Activated T-helper 1 cell treated with anti-CD3 and anti-CD28 coated beads, Interleukin-12 subunit alpha, Interleukin-12 subunit beta, Interleukin-2, Interleukin-4 antibody, amounts not matched to agents 30 ng/mL and 10 ng/mL and 1 ng/mL, durations not matched to agents 14 hours and 24 hours and 36 hours (primary cell): ENCODE measurements around the gene CBX4. TPM values are rescaled to one million over a fixed set of nuclear protein-coding genes. Genes with fewer than 3 reads are reported as not detected.
A peak's percentile ranks its signal among the peaks of the same experiment; 100 is the strongest.
"Not testable (repeated sequence)": the region's sequence is repeated elsewhere in the genome, so short reads cannot be mapped to it uniquely, and the experiment has no call there.

ENCODE experiments used
- DNase-seq: peaks from one replicate; pipeline ENCODE4 v3.0.0; 2021; ENCODE audit warnings: low spot score
- H3K27ac Mint-ChIP-seq: one replicate; pipeline ENCODE4 v1.8.0; 2021; ENCODE audit warnings: mild to moderate bottlenecking, mixed read lengths
- H3K27me3 Mint-ChIP-seq: one replicate; pipeline ENCODE4 v1.8.0; 2022; ENCODE audit warnings: mild to moderate bottlenecking, moderate library complexity, mixed read lengths; ENCODE audit not compliant: insufficient read depth
- H3K36me3 Mint-ChIP-seq: one replicate; pipeline ENCODE4 v1.8.0; 2021; ENCODE audit warnings: low read depth, mixed read lengths
- H3K4me1 Mint-ChIP-seq: one replicate; pipeline ENCODE4 v1.8.0; 2021; ENCODE audit warnings: low read depth, mixed read lengths
- H3K4me3 Mint-ChIP-seq: one replicate; pipeline ENCODE4 v1.8.0; 2021; ENCODE audit warnings: mild to moderate bottlenecking, moderate library complexity, mixed read lengths
- H3K9me3 Mint-ChIP-seq: one replicate; pipeline ENCODE4 v1.8.0; 2021; ENCODE audit warnings: mixed read lengths
- intact Hi-C: fragments of 100-400 bp; cut with micrococcal nuclease; formaldehyde crosslinking; loops from one replicate; pipeline ENCODE4 v1.15.1; 2024
- total RNA-seq: library from RNA; stranded (reverse); gene quantifications from 2 replicates; pipeline ENCODE4 v1.2.3, GENCODE V29; 2022

CBX4 gene
- total RNA-seq, 1 donor from 2014 or later: 23.8 TPM

GRCh38 chr17:79854080-79855060 lies 15.1 kb upstream of the CBX4 start:
- no peak overlapping the region for H3K4me3 Mint-ChIP-seq

DNA sequence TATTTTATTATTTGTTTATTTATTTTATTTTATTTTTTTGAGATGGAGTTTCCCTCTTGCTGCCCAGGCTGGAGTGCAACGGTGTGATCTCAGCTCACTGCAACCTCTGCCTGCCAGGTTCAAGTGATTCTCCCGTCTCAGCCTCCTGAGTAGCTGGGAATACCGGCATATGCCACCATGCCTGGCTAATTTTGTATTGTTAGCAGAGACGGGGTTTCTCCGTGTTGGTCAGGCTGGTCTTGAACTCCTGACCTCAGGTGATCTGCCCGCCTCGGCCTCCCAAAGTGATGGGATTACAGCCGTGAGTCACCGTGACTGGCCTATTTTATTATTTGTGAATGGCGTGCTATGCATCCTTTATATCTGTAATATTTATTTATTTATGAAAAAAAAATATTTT lies 13.9 kb upstream of the CBX4 start:
- H3K36me3 Mint-ChIP-seq, H3K27me3 Mint-ChIP-seq, H3K9me3 Mint-ChIP-seq, H3K4me3 Mint-ChIP-seq, intact Hi-C loops, DNase-seq, H3K27ac Mint-ChIP-seq: not testable (repeated sequence)
- peaks cover 11% of the 10 kb centered on the region for H3K4me1 Mint-ChIP-seq

More at GRCh38 chr17:79854080-79855060, 15.1 kb upstream of the CBX4 start:
- H3K27me3 Mint-ChIP-seq: peaks cover 2% of the 10 kb centered on the region
- H3K27ac Mint-ChIP-seq: no peak overlapping the region
- no peaks in the 10 kb centered on the region for H3K9me3 Mint-ChIP-seq
- no peaks in the 10 kb centered on the region for H3K36me3 Mint-ChIP-seq
- no peak for DNase-seq
- intact Hi-C loops: no loop called here
- peaks cover 11% of the 10 kb centered on the region for H3K4me1 Mint-ChIP-seq

- no peak for DNase-seq
- Mint-ChIP-seq H3K27me3 (peaks cover 6% of the 10 kb centered on the region), H3K4me3 (peak overlapping the region; percentile 45), H3K36me3 (no peaks in the 10 kb centered on the region), H3K4me1 (peaks cover 11% of the 10 kb centered on the region), H3K27ac (no peak overlapping the region), H3K9me3 (no peaks in the 10 kb centered on the region)
- intact Hi-C loops: no loop called here
Observed at GRCh38 chr17:79852748-79853147, 13.5 kb upstream of the CBX4 start.

DNA sequence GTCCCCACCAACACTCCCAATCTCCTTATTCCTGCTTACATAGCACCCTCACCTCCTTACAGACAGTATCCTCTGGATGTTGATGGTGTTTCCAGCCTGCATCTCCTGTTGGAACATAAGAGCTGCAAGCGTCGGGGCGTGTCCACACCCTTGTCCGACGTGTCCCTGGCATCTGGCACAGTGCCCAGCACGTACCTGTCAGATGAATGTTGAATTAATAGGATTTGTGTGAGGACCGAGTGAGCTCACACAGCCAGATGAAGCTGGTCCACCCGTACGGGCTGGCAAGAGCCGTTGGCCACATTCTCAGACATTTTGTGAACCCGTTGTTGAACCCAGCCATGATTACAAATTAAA lies 12.2 kb upstream of the CBX4 start:
- no peak overlapping the region for H3K27ac Mint-ChIP-seq
- intact Hi-C loops: no loop called here
- H3K4me1 Mint-ChIP-seq: peaks cover 11% of the 10 kb centered on the region
- H3K4me3 Mint-ChIP-seq: no peak overlapping the region
- no peaks in the 10 kb centered on the region for H3K9me3 Mint-ChIP-seq
- H3K27me3 Mint-ChIP-seq: peaks cover 10% of the 10 kb centered on the region
- DNase-seq: no peak
- H3K36me3 Mint-ChIP-seq: no peaks in the 10 kb centered on the region

DNA sequence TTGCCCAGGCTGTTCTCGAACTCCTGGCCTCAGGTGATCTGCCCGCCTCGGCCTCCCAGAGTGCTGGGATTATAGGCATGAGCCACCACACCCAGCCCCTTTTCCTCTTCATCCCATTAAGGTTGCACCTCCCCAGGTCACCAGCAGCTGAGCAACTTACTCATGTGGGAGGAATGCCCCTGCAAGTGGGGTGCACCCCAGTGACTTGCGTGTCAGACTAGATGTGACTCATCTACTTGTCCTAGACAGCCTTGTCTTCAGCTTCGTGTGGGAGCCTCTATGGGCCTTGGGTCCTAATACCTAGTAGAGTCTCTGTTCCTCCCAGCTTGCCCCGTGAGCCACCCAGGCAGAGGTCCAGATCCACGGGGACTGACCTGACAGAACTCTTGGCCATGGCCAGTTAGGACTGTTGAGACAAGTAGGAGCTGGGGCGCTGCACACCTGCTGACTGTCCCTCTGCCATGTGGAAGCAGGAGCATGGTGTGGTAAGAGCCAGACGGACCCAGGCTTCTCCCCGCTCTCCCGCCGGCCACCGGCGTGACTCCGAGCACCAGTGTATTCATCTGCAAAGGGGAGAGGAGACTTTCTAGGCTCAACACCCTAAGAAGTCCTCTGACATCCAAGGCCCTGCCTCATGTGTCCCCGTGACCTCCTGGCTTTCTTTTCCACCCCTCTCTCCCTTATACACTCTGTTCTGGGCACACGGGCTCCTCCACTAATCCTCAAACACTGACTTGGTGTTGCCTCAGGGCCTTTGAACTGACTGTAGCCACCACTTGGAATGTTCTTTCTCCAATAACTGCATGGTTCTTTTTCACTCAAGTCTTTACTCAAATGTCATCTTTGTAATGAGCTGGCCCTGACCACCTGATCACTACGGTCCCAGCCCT lies 11.6 kb upstream of the CBX4 start:
- no peaks in the 10 kb centered on the region for H3K36me3 Mint-ChIP-seq
- H3K9me3 Mint-ChIP-seq: no peaks in the 10 kb centered on the region
- no peak overlapping the region for H3K27ac Mint-ChIP-seq
- H3K4me3 Mint-ChIP-seq: no peak overlapping the region
- intact Hi-C loops: no loop called here
- H3K27me3 Mint-ChIP-seq: peaks cover 16% of the 10 kb centered on the region
- no peak for DNase-seq
- peaks cover 11% of the 10 kb centered on the region for H3K4me1 Mint-ChIP-seq

DNA sequence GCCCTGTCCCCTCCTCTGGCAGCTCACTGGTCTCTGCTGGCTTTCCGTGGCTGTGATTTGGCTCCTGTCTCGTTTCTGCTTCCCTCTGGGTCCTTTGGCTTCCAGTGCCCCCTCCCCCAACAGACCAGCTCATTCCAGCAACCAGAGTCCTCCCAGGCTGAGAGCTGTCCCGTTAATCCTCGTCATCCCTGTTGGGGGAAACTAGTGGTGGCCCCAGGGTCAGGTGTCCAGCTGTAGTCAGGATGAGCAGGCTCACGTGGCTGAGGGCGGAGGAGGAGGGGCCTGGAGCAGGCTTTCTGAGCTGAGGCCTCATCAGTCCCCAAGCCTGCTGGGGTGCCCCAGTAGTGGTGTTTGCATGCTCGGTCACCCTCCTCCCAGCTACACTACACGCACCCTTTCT lies 10.7 kb upstream of the CBX4 start:
- no peak overlapping the region for H3K4me3 Mint-ChIP-seq
- intact Hi-C loops: loop anchor here (10.0 kb wide), 2 partner anchors 75 to 1545 kb away; partner anchors contain the start of gene BAHCC1
- H3K36me3 Mint-ChIP-seq: no peaks in the 10 kb centered on the region
- peaks cover 11% of the 10 kb centered on the region for H3K4me1 Mint-ChIP-seq
- DNase-seq: no peak
- no peaks in the 10 kb centered on the region for H3K9me3 Mint-ChIP-seq
- H3K27me3 Mint-ChIP-seq: peaks cover 22% of the 10 kb centered on the region
- H3K27ac Mint-ChIP-seq: no peak overlapping the region

DNA sequence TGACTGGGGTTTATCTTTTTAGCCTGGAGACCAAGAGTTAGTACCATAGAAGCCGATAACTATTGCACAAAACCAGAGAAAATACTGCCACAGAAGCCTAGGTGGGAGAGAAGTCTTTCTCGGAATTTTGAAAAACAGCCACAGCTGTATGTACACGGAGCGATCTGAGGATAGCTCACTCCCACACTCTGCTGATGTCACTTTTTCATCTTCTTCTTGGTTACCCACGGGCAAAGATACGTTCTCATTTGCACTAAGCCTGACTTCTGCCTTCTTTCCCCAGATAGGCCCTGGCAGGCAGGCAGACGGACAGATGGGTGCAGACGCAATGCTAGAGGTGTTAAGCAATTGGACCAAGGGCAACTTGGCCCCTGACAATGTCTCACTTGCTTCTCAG lies 9.1 kb upstream of the CBX4 start:
- no peak overlapping the region for H3K27ac Mint-ChIP-seq
- no peaks in the 10 kb centered on the region for H3K36me3 Mint-ChIP-seq
- H3K4me1 Mint-ChIP-seq: peaks cover 11% of the 10 kb centered on the region
- H3K4me3 Mint-ChIP-seq: no peak overlapping the region
- intact Hi-C loops: loop anchor here (10.0 kb wide), 2 partner anchors 76 to 1546 kb away; partner anchors contain the start of gene BAHCC1
- no peaks in the 10 kb centered on the region for H3K9me3 Mint-ChIP-seq
- H3K27me3 Mint-ChIP-seq: peaks cover 26% of the 10 kb centered on the region
- DNase-seq: no peak

- intact Hi-C loops: loop anchor here (10.0 kb wide), 2 partner anchors 77 to 1547 kb away; partner anchors contain the start of gene BAHCC1
- Mint-ChIP-seq H3K9me3 (no peaks in the 10 kb centered on the region), H3K4me1 (peaks cover 12% of the 10 kb centered on the region), H3K27ac (no peak overlapping the region), H3K27me3 (peaks cover 27% of the 10 kb centered on the region), H3K4me3 (no peak overlapping the region), H3K36me3 (no peaks in the 10 kb centered on the region)
- no peak for DNase-seq
Observed at GRCh38 chr17:79847698-79848369, 8.6 kb upstream of the CBX4 start.

DNA sequence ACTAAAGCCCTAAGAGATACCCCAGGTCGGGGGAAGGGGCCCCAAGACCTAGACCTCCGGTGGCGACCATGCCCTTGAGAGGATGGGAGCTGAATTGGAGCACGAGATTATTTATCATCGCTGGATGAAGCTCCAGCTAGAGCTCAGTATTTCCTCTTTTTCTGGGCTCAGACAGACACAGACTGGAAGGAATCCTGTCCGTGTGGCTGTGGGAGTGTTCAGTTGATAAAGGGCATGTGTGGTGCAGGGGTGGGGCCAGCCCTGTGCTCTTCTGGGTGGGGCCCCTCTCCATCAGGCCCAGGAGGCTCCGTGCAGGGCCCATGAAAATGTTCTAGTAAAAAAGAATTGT lies 6.3 kb upstream of the CBX4 start:
- H3K4me1 Mint-ChIP-seq: peaks cover 13% of the 10 kb centered on the region
- peaks cover 42% of the 10 kb centered on the region for H3K27me3 Mint-ChIP-seq
- DNase-seq: no peak
- H3K27ac Mint-ChIP-seq: no peak overlapping the region
- no peaks in the 10 kb centered on the region for H3K36me3 Mint-ChIP-seq
- no peaks in the 10 kb centered on the region for H3K9me3 Mint-ChIP-seq
- no peak overlapping the region for H3K4me3 Mint-ChIP-seq
- intact Hi-C loops: loop anchor here (10.0 kb wide), 2 partner anchors 79 to 1549 kb away; partner anchors contain the start of gene BAHCC1

- peaks cover 10% of the 10 kb centered on the region for H3K4me1 Mint-ChIP-seq
- peak; percentile 30 for DNase-seq
- no peak overlapping the region for H3K27ac Mint-ChIP-seq
- no peaks in the 10 kb centered on the region for H3K9me3 Mint-ChIP-seq
- H3K4me3 Mint-ChIP-seq: peak overlapping the region; percentile 39
- no peaks in the 10 kb centered on the region for H3K36me3 Mint-ChIP-seq
- peaks cover 45% of the 10 kb centered on the region for H3K27me3 Mint-ChIP-seq
- intact Hi-C loops: loop anchor here (10.0 kb wide), 2 partner anchors 80 to 1550 kb away; partner anchors contain the start of gene BAHCC1
Observed at GRCh38 chr17:79844869-79845600, 5.8 kb upstream of the CBX4 start.

DNA sequence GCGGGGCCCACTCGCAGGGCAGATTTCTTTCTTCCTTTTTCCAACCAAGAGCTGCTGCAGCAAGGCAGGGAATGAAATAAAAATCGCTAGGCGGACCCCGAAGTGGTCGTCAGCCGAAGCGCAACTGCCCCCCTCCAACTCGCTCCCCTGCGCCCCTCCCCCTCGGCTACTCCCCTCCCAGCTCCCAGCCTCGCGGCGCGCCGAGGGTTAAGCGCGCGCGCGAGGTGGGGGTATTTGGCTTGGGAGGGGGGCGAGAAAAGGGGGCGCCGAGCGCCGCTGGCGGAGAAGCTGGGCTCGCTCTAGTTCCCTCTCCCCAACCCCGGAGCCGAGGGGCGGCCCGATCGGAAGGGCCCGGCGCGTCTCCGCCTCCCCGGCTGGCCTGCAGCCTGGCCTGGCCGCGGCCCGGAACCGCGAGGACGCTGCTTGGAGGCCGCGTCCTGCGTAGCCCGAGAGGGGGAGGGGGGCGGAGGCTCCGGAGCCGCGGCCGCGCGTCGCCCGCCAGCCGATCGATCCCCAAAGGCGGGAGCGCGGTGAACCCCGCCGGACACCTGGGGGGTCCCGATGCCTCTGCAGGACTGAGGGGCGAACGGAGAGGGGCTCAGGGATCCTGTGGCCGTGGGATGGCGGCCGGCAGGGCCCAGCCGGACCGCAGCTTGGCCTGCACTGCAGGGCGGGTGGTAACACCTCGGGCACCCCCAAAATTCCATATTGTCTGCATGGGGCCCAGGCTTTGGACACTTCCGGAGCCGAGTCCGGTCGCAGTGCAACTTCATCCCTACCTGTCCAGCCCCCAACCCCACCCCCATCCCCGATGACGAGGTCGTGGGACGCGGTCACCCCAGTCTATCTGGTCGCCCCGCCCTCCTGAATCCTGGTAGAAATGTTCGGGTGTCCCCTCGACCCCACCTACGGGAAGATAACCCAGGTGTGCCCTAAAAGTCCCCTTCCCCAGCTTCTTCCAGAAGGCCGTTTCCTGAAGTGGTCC lies 4.9 kb upstream of the CBX4 start:
- Mint-ChIP-seq H3K36me3 (no peaks in the 10 kb centered on the region), H3K27me3 (peaks cover 49% of the 10 kb centered on the region), H3K9me3 (no peaks in the 10 kb centered on the region), H3K4me1 (peaks cover 10% of the 10 kb centered on the region), H3K27ac (peak overlapping the region; percentile 70), H3K4me3 (peak overlapping the region; percentile 69)
- intact Hi-C loops: loop anchor here (2.0 to 10.0 kb wide), 3 partner anchors 81 to 1551 kb away; partner anchors contain the start of genes BAHCC1 and CCDC40
- DNase-seq: no peak
